ENCODE measurements around the gene DLGAP1.
"Not testable (repeated sequence)": the region's sequence is repeated elsewhere in the genome, so short reads cannot be mapped to it uniquely, and the experiment has no call there.

DLGAP1 gene

GRCh38 chr18:3716116-3716660 is 738.9 kb downstream of the DLGAP1 start:
- DNase-seq (ENCODE audit: low read depth): no peak

GRCh38 chr18:3715231-3716080 is 739.7 kb downstream of the DLGAP1 start:
- DNase-seq (ENCODE audit: low read depth): no peak

GRCh38 chr18:3713708-3714107 is 741.4 kb downstream of the DLGAP1 start:
- no peak for DNase-seq (ENCODE audit: low read depth)

- DNase-seq (ENCODE audit: low read depth): no peak
Measured at GRCh38 chr18:3713166-3713565, 741.9 kb downstream of the DLGAP1 start.

- no peak for DNase-seq (ENCODE audit: low read depth)
Measured at GRCh38 chr18:3712491-3712890, 742.6 kb downstream of the DLGAP1 start.

- no peak for DNase-seq (ENCODE audit: low read depth)
Measured at GRCh38 chr18:3710712-3711301, 744.3 kb downstream of the DLGAP1 start.

- DNase-seq (ENCODE audit: low read depth): no peak
Measured at GRCh38 chr18:3709205-3709604, 745.9 kb downstream of the DLGAP1 start.

GRCh38 chr18:3706279-3707097 is 748.6 kb downstream of the DLGAP1 start:
- no peak for DNase-seq (ENCODE audit: low read depth)

GRCh38 chr18:3704556-3705344 is 750.4 kb downstream of the DLGAP1 start:
- no peak for DNase-seq (ENCODE audit: low read depth)

- no peak for DNase-seq (ENCODE audit: low read depth)
Measured at GRCh38 chr18:3703732-3704176, 751.4 kb downstream of the DLGAP1 start.

- DNase-seq (ENCODE audit: low read depth): not testable (repeated sequence)
Measured at GRCh38 chr18:3699707-3700567, 755.2 kb downstream of the DLGAP1 start.

- not testable (repeated sequence) for DNase-seq (ENCODE audit: low read depth)
Measured at GRCh38 chr18:3694030-3694778, 760.9 kb downstream of the DLGAP1 start.

GRCh38 chr18:3693410-3693809 is 761.7 kb downstream of the DLGAP1 start:
- DNase-seq (ENCODE audit: low read depth): no peak

GRCh38 chr18:3692691-3693090 is 762.4 kb downstream of the DLGAP1 start:
- DNase-seq (ENCODE audit: low read depth): no peak

- DNase-seq (ENCODE audit: low read depth): no peak
Measured at GRCh38 chr18:3692113-3692621, 762.9 kb downstream of the DLGAP1 start.

GRCh38 chr18:3691705-3692104 is 763.4 kb downstream of the DLGAP1 start:
- no peak for DNase-seq (ENCODE audit: low read depth)

- no peak for DNase-seq (ENCODE audit: low read depth)
Measured at GRCh38 chr18:3690764-3691066, 764.4 kb downstream of the DLGAP1 start.

GRCh38 chr18:3689986-3690763 is 764.9 kb downstream of the DLGAP1 start:
- DNase-seq (ENCODE audit: low read depth): no peak

- DNase-seq (ENCODE audit: low read depth): no peak
Measured at GRCh38 chr18:3689091-3689490, 766.0 kb downstream of the DLGAP1 start.

Measured in T-helper 22 cell (primary cell).